ENCODE results near the gene FRS2.
"Not testable (repeated sequence)": the region's sequence is repeated elsewhere in the genome, so short reads cannot be mapped to it uniquely, and the experiment has no call there.

FRS2 gene

GRCh38 chr12:69589082-69589481 is 118.9 kb downstream of the FRS2 start:
- DNase-seq (ENCODE audit: insufficient read length, low spot score) (no peak), FAIRE-seq (no peak)
- TF ChIP-seq, protein P1, sequence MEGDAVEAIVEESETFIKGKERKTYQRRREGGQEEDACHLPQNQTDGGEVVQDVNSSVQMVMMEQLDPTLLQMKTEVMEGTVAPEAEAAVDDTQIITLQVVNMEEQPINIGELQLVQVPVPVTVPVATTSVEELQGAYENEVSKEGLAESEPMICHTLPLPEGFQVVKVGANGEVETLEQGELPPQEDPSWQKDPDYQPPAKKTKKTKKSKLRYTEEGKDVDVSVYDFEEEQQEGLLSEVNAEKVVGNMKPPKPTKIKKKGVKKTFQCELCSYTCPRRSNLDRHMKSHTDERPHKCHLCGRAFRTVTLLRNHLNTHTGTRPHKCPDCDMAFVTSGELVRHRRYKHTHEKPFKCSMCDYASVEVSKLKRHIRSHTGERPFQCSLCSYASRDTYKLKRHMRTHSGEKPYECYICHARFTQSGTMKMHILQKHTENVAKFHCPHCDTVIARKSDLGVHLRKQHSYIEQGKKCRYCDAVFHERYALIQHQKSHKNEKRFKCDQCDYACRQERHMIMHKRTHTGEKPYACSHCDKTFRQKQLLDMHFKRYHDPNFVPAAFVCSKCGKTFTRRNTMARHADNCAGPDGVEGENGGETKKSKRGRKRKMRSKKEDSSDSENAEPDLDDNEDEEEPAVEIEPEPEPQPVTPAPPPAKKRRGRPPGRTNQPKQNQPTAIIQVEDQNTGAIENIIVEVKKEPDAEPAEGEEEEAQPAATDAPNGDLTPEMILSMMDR (IDR thresholded peaks at IDR 0.05; ENCODE audit: insufficient read depth, missing control alignments) = no peak

- no peak for FAIRE-seq
- TF ChIP-seq, protein P1 (IDR thresholded peaks at IDR 0.05; ENCODE audit: insufficient read depth, missing control alignments) = no peak
- no peak for DNase-seq (ENCODE audit: insufficient read length, low spot score)
These were observed 125.5 kb downstream of the FRS2 start for GRCh38 chr12:69595689-69596088.

DNA sequence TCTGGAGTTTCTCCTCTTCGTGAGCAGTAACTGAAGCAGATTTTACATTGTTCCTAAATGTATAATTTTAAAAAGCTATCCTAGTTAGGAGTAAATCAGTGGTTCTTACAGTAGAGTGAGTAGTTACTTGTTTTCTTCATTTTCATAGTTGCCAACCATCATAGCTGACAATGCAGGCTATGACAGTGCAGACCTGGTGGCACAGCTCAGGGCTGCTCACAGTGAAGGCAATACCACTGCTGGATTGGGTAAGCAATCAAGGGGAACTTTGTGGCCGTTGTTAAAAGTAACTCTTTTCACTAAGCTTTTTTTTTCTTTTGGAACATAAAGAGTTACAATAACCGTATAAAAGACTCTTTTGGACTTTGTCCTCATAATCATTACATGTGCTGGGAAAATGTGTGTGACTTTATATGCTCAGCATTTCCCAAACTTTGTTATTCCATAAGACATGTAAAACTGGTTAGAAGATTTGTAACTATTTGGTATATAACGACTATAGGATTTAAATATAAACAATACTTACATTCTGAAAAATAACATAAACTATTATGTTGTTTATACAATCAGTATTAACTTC is 128.1 kb downstream of the FRS2 start:
- FAIRE-seq = no peak
- TF ChIP-seq, protein P1 (IDR thresholded peaks at IDR 0.05; ENCODE audit: insufficient read depth, missing control alignments) = no peak
- no peak for DNase-seq (ENCODE audit: insufficient read length, low spot score)

GRCh38 chr12:69600804-69601203 is 130.6 kb downstream of the FRS2 start:
- DNase-seq (ENCODE audit: insufficient read length, low spot score) (no peak), FAIRE-seq (no peak)
- TF ChIP-seq, protein P1 (IDR thresholded peaks at IDR 0.05; ENCODE audit: insufficient read depth, missing control alignments) = no peak

DNA sequence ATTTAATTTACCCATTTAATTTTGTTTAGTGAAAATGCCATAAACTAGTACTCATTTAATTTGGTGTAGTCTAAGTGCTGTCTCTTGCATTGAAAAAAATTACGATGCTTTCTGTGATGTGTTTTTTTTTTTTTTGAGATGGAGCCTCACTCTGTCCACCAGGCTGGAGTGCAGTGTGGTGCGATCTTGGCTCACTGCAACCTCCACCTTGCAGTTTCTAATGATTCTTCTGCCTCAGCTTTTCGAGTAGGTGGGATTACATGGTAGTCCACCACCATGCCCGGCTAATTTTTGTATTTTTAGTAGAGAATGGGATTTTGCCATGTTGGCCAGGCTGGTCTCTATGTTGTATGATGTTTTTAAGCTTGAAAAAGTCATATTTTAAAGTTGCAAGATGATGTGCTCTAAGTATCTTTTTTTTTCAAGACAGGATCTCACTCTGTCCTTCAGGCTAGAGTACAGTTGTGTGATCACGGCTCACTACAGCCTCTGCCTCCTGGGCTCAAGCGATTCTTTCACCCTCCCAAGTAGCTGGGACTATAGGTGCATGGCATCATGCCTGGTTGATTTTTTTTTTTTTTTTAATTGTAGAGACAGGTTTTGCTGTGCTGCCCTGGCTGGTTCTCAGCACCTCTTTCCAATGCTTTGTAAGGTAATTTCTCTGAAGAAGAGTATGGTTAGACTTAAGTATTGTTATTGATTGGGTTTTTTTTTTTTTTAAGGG is 131.9 kb downstream of the FRS2 start:
- TF ChIP-seq, protein P1 (IDR thresholded peaks at IDR 0.05; ENCODE audit: insufficient read depth, missing control alignments) = no peak
- FAIRE-seq (no peak), DNase-seq (ENCODE audit: insufficient read length, low spot score) (no peak)

DNA sequence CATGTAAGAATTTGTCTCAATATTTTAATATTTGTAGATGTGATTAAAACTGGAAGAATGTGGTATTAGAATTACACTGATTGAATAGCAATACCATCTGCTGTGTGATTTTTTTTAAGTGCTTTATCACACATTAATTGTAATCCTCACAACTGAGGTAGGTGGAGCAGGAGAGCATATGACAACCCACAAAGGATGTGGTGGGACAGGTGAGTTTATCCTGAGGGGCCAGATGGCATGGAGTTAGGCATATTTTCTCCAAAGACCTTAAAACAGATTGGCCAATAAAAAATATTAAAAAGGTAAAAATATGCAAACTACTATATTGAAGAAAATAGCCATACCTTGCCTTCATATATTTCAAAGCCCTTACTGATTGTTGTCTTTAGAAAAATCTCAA is 132.8 kb downstream of the FRS2 start:
- no peak for DNase-seq (ENCODE audit: insufficient read length, low spot score)
- FAIRE-seq = no peak
- TF ChIP-seq, protein P1 (IDR thresholded peaks at IDR 0.05; ENCODE audit: insufficient read depth, missing control alignments) = no peak

- DNase-seq (ENCODE audit: insufficient read length, low spot score); FAIRE-seq: not testable (repeated sequence)
These were observed 133.4 kb downstream of the FRS2 start for GRCh38 chr12:69603556-69603955.

- DNase-seq (ENCODE audit: insufficient read length, low spot score); FAIRE-seq: not testable (repeated sequence)
These were observed 134.1 kb downstream of the FRS2 start for GRCh38 chr12:69604275-69604674.

All from D721Med (cell line).